ENCODE results near the gene MRPS31.

DNA sequence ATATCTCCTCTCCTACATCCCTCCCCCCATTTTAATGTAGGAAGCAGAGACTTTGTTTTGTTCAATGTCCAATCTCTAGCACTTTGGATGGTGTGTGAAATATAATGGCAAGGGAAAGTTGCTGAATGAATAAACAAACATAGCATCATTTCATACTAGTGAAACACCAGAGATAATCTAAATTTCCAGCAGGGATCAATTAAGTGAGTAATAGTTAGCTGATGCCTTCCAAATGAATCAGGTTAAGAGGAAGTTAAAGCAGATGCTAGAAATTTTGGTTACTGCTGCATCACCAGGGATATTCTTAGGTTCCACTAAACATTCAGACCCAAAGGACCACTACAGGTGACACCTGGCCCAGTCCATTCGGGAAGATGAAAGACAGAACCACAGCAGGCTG, 8.1 kb downstream of the MRPS31 start:
- TF ChIP-seq, protein P1, sequence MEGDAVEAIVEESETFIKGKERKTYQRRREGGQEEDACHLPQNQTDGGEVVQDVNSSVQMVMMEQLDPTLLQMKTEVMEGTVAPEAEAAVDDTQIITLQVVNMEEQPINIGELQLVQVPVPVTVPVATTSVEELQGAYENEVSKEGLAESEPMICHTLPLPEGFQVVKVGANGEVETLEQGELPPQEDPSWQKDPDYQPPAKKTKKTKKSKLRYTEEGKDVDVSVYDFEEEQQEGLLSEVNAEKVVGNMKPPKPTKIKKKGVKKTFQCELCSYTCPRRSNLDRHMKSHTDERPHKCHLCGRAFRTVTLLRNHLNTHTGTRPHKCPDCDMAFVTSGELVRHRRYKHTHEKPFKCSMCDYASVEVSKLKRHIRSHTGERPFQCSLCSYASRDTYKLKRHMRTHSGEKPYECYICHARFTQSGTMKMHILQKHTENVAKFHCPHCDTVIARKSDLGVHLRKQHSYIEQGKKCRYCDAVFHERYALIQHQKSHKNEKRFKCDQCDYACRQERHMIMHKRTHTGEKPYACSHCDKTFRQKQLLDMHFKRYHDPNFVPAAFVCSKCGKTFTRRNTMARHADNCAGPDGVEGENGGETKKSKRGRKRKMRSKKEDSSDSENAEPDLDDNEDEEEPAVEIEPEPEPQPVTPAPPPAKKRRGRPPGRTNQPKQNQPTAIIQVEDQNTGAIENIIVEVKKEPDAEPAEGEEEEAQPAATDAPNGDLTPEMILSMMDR (IDR thresholded peaks at IDR 0.05), result no peak
- TF ChIP-seq POLR2A (IDR thresholded peaks at IDR 0.05), result no peak
